ENCODE data around the gene PDZD4. TPM values are rescaled to one million over a fixed set of nuclear protein-coding genes. Genes with fewer than 3 reads are reported as not detected.

The PDZD4 gene
- total RNA-seq, 4 donors from 2014 or later: 3.2 to 7.0 (median 4.5) TPM

GRCh38 chrX:153853180-153853901 lies 23.0 kb upstream of the PDZD4 start:
- Histone ChIP-seq H3K4me1 (no peaks in the 10 kb centered on the region), H3K36me3 (no peaks in the 10 kb centered on the region), H3K9me3 (no peaks in the 10 kb centered on the region), H3K27me3 (no peaks in the 10 kb centered on the region), H3K27ac (no peak overlapping the region), H3K4me3 (replicated peaks in 1 of 3) (no peak overlapping the region)
- TF ChIP-seq POLR2A (IDR thresholded peaks at IDR 0.05) (no peak), CTCF (IDR thresholded peaks at IDR 0.05) (no peak)
- intact Hi-C loops (cut with DNase I): no loop called here
- DNase-seq: no peak
- WGBS, 2 donors: 70 to 73% methylated on average over 3 of the region's 3 CpGs

DNA sequence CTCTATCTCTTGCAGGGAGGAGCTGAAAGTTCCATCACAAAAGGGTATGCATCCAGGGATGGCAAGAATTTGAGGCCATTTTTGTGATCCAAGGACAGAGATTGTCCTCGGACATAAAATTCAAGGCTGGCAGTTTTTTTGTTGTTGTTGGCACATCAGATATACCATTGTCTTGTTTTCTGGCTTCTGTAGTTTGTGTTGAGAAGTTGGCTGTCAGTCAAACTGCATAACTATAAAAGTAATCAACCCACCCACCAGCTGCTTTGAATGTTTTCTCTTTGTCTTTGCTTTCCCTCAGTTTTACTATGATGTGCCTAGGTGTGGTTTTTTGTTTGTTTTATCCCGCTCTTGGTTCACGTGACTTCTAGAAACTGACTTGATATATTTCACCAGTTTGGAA lies 21.6 kb upstream of the PDZD4 start:
- no peaks in the 10 kb centered on the region for H3K27me3 ChIP-seq
- TF ChIP-seq POLR2A (IDR thresholded peaks at IDR 0.05) (no peak), CTCF (IDR thresholded peaks at IDR 0.05) (no peak)

GRCh38 chrX:153848325-153848724 lies 18.0 kb upstream of the PDZD4 start:
- no peak overlapping the region for H3K4me3 ChIP-seq (replicated peaks in 1 of 3)
- peaks cover 5% of the 10 kb centered on the region for H3K27me3 ChIP-seq
- no peak for DNase-seq
- no peak overlapping the region for H3K27ac ChIP-seq
- no peaks in the 10 kb centered on the region for H3K9me3 ChIP-seq
- 56 to 62% methylated on average over 3 of the region's 3 CpGs for WGBS, 2 donors
- no peaks in the 10 kb centered on the region for H3K36me3 ChIP-seq
- TF ChIP-seq POLR2A (IDR thresholded peaks at IDR 0.05) (no peak), CTCF (IDR thresholded peaks at IDR 0.05) (no peak)
- intact Hi-C loops (cut with DNase I): no loop called here
- no peaks in the 10 kb centered on the region for H3K4me1 ChIP-seq

More for the DNA sequence above, 21.6 kb upstream of the PDZD4 start:
- H3K9me3 ChIP-seq: no peaks in the 10 kb centered on the region
- no peak overlapping the region for H3K4me3 ChIP-seq (replicated peaks in 1 of 3)
- H3K36me3 ChIP-seq: no peaks in the 10 kb centered on the region
- intact Hi-C loops (cut with DNase I): no loop called here
- WGBS, 2 donors: 69 to 70% methylated on average over 3 of the region's 3 CpGs
- no peak overlapping the region for H3K27ac ChIP-seq
- DNase-seq: no peak
- H3K4me1 ChIP-seq: no peaks in the 10 kb centered on the region

GRCh38 chrX:153845842-153846241 lies 15.5 kb upstream of the PDZD4 start:
- H3K9me3 ChIP-seq: no peaks in the 10 kb centered on the region
- peaks cover 7% of the 10 kb centered on the region for H3K27me3 ChIP-seq

More at GRCh38 chrX:153845842-153846241, 15.5 kb upstream of the PDZD4 start:
- Histone ChIP-seq H3K4me3 (replicated peaks in 1 of 3) (no peak overlapping the region), H3K4me1 (no peaks in the 10 kb centered on the region), H3K36me3 (no peaks in the 10 kb centered on the region), H3K27ac (no peak overlapping the region)
- WGBS, 2 donors: 9 to 21% methylated on average over 3 of the region's 3 CpGs
- TF ChIP-seq POLR2A (IDR thresholded peaks at IDR 0.05): no peak
- no peak for TF ChIP-seq CTCF (IDR thresholded peaks at IDR 0.05)
- intact Hi-C loops (cut with DNase I): no loop called here
- no peak for DNase-seq

All from thyroid gland (tissue), 4 donors.